Measurements from ENCODE around the gene PAPOLB. TPM values are rescaled to one million over a fixed set of nuclear protein-coding genes. Genes with fewer than 3 reads are reported as not detected.

PAPOLB gene
- total and polyA plus RNA-seq, 2 of the 8 experiments (the other 6 are each of a cell fraction or from before 2014, with no cell fraction given): 0.02 to 0.15 TPM

- TF ChIP-seq RXRA (IDR thresholded peaks at IDR 0.05; ENCODE audit: insufficient read depth, low read depth, low read length): no peak
- TF ChIP-seq TCF12 (IDR thresholded peaks at IDR 0.05; ENCODE audit: low read depth, low read length): no peak
Measured at GRCh38 chr7:4871056-4871680, 9.3 kb upstream of the PAPOLB start (continued).

All from H1 (cell line).